Measurements from ENCODE around the gene CHRNA10.
"Not testable (repeated sequence)": the region's sequence is repeated elsewhere in the genome, so short reads cannot be mapped to it uniquely, and the experiment has no call there.

CHRNA10 gene

DNA sequence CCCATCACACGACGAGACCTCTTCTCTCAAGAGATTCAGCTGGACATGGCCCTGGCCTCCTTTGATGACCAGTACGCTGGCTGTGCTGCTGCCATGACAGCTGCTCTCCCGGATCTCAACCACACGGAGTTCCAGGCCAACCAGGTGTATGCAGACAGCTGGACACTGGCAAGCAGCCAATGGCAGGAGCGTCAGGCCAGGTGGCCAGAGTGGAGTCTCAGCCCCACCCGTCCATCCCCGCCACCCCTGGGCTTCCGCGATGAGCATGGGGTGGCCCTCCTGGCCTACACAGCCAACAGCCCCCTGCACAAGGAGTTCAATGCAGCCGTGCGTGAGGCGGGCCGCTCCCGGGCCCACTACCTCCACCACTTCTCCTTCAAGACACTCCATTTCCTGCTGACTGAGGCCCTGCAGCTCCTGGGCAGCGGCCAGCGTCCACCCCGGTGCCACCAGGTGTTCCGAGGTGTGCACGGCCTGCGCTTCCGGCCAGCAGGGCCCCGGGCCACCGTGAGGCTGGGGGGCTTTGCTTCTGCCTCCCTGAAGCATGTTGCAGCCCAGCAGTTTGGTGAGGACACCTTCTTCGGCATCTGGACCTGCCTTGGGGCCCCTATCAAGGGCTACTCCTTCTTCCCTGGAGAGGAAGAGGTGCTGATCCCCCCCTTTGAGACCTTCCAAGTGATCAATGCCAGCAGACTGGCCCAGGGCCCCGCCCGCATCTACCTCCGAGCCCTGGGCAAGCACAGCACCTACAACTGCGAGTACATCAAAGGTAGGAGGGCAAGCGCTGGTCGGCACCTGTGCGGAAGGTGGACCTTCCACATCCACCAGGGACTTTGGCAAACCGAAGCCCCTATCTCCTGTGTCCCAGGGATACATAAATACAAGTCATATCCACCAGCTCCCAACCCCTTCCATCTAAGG lies 11.3 kb downstream of the CHRNA10 start:
- ChIA-PET POLR2A (no interaction called here), CTCF (no interaction called here)
- DNase-seq (ENCODE audit: extremely low spot score): no peak
- TF ChIP-seq, protein P1, sequence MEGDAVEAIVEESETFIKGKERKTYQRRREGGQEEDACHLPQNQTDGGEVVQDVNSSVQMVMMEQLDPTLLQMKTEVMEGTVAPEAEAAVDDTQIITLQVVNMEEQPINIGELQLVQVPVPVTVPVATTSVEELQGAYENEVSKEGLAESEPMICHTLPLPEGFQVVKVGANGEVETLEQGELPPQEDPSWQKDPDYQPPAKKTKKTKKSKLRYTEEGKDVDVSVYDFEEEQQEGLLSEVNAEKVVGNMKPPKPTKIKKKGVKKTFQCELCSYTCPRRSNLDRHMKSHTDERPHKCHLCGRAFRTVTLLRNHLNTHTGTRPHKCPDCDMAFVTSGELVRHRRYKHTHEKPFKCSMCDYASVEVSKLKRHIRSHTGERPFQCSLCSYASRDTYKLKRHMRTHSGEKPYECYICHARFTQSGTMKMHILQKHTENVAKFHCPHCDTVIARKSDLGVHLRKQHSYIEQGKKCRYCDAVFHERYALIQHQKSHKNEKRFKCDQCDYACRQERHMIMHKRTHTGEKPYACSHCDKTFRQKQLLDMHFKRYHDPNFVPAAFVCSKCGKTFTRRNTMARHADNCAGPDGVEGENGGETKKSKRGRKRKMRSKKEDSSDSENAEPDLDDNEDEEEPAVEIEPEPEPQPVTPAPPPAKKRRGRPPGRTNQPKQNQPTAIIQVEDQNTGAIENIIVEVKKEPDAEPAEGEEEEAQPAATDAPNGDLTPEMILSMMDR (IDR thresholded peaks at IDR 0.05; ENCODE audit: control extremely low read depth, extremely low read depth, low read depth, missing control alignments): no peak

DNA sequence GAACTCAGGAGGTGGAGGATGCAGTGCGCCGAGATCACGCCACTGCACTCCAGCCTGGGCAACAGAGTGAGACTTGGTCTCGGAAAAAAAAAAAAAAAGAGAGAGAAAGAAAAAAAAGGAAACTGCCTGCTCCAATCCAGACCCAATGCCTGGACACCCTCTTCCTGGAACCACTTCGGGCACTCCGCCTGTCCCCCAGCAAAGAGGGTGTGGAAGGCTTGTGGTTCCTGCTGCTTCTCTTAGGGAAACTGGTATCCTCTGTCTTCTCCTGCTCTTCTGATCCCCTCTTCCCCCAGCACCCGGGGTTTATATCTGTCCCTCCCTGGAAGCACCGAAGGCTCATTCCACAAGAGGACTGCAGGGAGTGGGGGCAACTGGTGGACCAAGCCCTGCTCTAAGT lies 12.9 kb downstream of the CHRNA10 start:
- ChIA-PET POLR2A (no interaction called here), CTCF (no interaction called here)
- TF ChIP-seq, protein P1 (IDR thresholded peaks at IDR 0.05; ENCODE audit: control extremely low read depth, extremely low read depth, low read depth, missing control alignments): no peak
- DNase-seq (ENCODE audit: extremely low spot score): no peak

DNA sequence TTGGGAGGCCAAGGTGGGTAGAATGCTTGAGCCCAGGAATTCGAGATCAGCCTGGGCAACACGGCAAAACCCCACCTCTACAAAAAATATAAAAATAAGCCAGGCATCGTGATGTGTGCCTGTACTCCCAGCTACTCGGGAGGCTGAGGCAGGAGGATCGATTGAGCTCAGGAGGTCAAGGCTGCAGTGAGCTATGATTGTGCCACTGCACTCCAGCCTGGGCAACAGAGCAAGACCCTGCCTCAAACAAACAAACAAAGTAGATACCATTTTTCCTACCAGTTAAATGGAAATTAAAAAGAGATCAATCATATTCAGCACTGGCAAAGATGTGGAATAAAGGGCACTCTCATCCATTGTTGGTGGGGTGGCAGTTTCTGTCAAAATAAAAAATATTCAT lies 13.9 kb downstream of the CHRNA10 start:
- DNase-seq (ENCODE audit: extremely low spot score); POLR2A ChIA-PET: not testable (repeated sequence)
- CTCF ChIA-PET: interaction anchor here (0.7 to 1.9 kb wide), 2 partner anchors 14 kb away, joined by 3 to 7 read pairs; partner anchors contain the start of gene CHRNA10

DNA sequence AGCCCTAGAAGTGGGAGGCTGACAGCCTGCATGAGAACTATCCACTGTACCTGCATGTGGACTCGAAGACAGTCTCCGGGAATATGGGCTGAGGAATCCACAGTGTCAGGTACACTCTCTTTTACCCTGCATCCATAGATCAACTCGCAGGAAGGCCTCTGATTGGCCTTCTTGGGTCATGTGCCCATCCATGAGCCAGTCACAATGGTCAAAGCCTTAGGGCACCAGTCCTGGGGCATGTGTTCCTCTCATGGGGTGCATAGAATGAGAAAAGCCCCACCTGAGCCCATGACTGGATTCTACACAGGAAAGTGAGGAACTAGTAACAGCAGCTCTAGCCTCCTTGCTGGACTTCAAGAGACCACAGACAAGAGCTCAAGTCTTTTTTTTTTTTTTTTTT lies 15.6 kb downstream of the CHRNA10 start:
- no peak for DNase-seq (ENCODE audit: extremely low spot score)
- ChIA-PET CTCF (interaction anchor here (0.8 to 1.9 kb wide), 2 partner anchors 9 to 15 kb away, joined by 3 to 7 read pairs; partner anchors contain the start of gene CHRNA10), POLR2A (interaction anchor here (0.6 kb wide), 1 partner anchor 538 kb away, joined by 4 read pairs; no protein-coding TSS in a partner anchor)
- TF ChIP-seq, protein P1 (IDR thresholded peaks at IDR 0.05; ENCODE audit: control extremely low read depth, extremely low read depth, low read depth, missing control alignments): no peak

DNA sequence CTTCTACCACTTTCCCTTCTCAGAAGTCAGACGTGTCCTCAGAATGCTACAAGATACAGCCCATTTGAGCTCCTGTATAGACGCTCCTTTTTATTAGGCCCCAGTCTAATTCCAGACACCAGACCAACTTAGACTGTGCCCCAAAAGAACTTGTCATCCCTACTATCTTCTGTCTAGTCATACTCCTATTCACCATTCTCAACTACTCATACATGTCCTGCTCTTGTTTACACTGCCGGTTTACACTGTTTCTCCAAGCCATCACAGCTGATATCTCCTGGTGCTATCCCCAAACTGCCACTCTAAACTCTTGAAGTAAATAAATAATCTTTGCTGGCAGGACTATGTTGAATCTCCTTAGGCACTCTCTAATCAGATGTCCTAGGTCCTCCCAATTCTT lies 18.7 kb downstream of the CHRNA10 start:
- POLR2A ChIA-PET; DNase-seq (ENCODE audit: extremely low spot score): not testable (repeated sequence)
- CTCF ChIA-PET: interaction anchor here (1.2 to 1.8 kb wide), 2 partner anchors 10 to 19 kb away, joined by 3 read pairs; no protein-coding TSS in a partner anchor

DNA sequence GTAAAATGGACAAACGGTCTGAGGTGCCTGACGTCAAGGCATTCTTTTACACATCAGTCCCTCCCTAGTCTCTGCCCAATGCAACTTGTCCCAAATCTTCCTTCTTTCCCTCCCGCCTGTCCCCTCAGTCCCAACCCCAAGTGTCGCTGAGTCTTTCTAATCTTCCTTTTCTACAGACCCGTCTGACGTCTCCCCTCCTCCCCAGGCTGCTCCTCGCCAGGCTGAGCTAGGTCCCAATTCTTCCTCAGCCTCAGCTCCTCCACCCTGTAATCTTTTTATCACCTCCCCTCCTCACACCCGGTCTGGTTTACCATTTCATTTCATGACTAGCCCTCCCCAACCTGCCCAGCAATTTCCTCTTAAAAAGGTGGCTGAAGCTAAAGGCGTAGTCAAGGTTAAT lies 21.8 kb downstream of the CHRNA10 start:
- CTCF ChIA-PET; DNase-seq (ENCODE audit: extremely low spot score); POLR2A ChIA-PET: not testable (repeated sequence)

DNA sequence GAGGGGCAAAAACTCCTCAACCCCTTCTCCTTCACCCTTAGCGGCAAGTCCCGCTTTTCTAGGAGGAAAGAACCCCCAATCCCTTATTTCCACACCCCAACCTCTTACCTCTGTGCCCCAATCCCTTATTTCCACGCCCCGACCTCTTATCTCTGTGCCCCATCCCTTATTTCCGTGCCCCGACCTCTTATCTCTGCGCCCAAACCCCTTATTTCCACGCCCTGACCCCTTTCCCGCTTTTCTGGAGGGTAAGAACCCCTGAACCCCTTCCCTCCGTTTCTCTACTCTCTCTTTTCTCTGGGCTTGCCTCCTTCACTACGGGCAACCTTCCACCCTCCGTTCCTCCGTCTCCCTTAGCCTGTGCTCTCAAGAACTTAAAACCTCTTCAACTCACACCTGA lies 22.3 kb downstream of the CHRNA10 start:
- POLR2A ChIA-PET; CTCF ChIA-PET; DNase-seq (ENCODE audit: extremely low spot score): not testable (repeated sequence)

DNA sequence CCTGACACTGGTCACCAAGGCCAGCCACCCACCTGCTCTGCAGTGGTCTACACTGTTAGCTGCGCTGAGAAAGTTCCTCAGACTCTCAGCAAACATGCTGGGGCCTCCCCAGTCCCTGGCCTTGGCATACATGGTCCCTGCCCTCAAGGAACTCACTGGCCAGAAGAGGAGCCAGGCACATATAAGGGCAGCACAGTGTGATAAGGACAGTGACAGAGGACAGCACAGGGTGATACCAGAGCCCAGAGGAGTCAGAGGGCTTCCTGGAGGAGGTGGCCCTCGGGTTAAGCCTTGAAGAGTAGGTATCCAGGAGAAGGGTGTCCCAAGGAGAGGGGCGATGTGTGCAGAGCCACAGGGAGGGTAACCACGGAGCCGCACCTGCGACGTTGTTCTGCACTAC lies 25.6 kb downstream of the CHRNA10 start:
- DNase-seq (ENCODE audit: extremely low spot score): no peak
- POLR2A ChIA-PET: no interaction called here
- TF ChIP-seq, protein P1 (IDR thresholded peaks at IDR 0.05; ENCODE audit: control extremely low read depth, extremely low read depth, low read depth, missing control alignments): no peak
- CTCF ChIA-PET: interaction anchor here (1.2 kb wide), 1 partner anchor 9 kb away, joined by 3 read pairs; no protein-coding TSS in a partner anchor
